NB4 (cell line): ENCODE results near the gene SEC16A.

Experiments used
- CTCF ChIP-seq: IDR thresholded peaks from one replicate; pipeline ENCODE4 v1.5.1; 2012; ENCODE audit warnings: low read depth, low read length
- MAX ChIP-seq: IDR thresholded peaks from 2 replicates; pipeline ENCODE4 v1.6.1; 2011; ENCODE audit warnings: low read depth, low read length
- POLR2A ChIP-seq: IDR thresholded peaks from 2 replicates; pipeline ENCODE4 v1.6.1; 2011; ENCODE audit warnings: mild to moderate bottlenecking; ENCODE audit not compliant: insufficient read length; ENCODE audit errors: extremely low read depth

GRCh38 chr9:136403538-136403914, 79.3 kb downstream of the SEC16A start:
- TF ChIP-seq MAX = no peak
- TF ChIP-seq POLR2A = no peak
- no peak for TF ChIP-seq CTCF
